NCI-H510A (cell line): ENCODE results near the gene FSD1L.
"Not testable (repeated sequence)": the region's sequence is repeated elsewhere in the genome, so short reads cannot be mapped to it uniquely, and the experiment has no call there.

ENCODE experiments used
- DNase-seq: peaks from one replicate; lab custom pipeline; 2025; lab: John Stamatoyannopoulos, UW

FSD1L gene

GRCh38 chr9:105485131-105485530, 37.3 kb downstream of the FSD1L start:
- no peak for DNase-seq

GRCh38 chr9:105496826-105497225, 49.0 kb downstream of the FSD1L start:
- no peak for DNase-seq

DNA sequence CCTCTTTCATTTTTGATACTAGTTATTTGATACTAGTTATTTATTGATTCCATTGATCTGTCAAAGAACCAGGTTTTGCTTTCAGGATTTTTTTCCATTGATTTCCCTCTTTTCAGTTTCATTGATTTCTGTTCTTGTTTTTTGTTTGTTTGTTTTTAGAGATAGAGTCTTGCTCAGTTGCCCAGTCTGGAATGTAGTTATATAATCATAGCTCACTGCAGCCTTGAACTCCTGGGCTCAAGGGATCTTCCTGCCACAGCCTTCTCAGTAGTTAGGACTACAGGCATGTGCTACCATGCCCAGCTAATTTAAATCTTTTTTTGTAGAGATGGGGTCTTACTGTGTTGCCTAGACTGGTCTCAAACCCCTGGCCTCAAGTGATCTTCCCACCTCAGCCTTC, 49.9 kb downstream of the FSD1L start:
- no peak for DNase-seq

- no peak for DNase-seq
These were observed 52.4 kb downstream of the FSD1L start for GRCh38 chr9:105500108-105500766.

DNA sequence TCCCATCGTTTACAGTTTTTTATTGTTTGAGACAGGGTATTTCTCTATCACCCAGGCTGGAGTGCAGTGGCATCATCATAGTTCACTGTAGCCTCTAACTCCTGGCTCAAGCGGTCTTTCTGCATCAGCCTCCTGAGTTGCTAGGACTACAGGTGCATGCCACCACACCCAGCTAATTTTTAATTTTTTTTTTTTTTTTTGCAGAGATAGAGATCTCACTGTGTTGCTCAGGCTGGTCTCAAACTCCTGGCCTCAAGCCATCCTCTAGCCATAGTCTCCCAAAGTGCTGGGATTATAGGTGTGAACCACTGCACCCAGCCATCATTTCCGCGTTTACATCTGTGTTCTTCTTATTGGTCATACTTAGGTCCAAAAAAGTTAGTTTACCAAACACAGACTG, 53.6 kb downstream of the FSD1L start:
- DNase-seq = no peak

DNA sequence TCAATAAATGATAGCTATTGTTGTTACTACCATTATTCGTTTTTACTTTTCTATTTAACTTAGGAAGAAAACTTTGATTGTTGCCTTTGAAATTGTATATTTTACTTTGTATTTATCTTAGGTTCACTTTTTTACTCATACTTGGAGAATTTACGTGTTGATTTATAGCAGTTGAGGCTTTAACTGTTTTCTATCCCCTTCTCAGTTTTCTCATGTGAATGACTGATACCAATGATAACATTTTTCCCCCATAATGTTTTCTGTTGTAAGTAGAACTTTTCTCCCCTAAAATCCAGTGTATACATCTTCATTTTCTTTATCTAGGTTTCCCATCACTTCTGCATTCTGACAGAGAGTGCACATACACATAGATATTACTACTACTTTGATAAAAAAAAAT, 54.4 kb downstream of the FSD1L start:
- no peak for DNase-seq

DNA sequence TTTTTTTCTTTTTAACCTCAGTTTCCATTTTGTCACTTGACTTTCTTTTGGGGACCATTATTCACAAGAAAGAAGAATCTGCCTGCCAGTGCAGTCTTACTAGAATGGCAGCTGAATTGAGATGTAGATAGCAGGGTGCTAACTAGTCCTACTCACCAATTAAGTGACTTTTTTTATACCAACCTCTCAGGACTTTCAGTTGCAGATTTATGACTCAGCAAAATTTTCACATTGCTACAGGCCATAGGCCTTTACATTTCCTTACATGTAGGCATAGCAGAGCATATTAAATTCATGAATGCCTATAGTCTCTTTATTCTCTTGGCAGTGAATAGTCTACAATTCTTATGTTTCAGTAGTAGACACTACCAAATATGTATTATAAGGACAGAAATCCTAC, 56.0 kb downstream of the FSD1L start:
- no peak for DNase-seq

GRCh38 chr9:105507096-105507790, 59.4 kb downstream of the FSD1L start:
- DNase-seq = no peak

DNA sequence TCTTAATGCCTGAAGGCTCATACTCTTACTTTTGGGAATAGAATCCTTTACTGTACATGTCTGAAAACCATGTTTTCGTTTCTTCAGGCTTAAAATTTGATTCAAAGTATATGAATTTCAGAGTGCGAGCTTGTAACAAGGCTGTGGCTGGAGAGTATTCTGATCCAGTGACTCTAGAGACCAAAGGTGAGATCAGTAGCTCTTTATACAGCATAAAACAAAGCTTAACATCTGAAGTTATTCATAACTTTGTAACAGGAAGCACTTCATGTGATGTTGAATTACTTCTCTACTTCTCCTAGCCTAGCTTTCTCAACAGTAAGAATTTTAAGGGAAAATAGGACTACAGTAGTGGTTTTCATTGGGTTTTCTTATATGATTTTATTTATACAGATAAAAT, 60.7 kb downstream of the FSD1L start:
- DNase-seq = no peak

DNA sequence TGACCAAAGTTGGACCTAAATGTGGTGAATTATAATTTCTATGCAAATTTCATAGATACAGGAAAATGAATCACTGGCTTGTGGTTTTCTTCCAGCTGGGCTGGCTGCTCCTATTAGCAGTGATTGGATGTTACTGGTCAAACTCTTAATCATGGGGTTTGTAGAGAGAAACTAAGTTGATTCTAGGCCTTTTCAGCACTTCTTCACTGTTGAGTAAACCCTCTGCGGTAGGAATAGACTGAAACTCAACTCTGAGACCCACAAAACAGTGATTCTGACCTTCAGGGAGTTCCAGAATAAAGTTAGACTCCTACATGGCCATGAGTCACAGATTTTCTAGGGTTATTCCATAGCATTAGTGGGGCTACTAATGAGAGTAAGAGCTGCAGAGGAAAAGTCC, 62.2 kb downstream of the FSD1L start:
- DNase-seq = no peak

- no peak for DNase-seq
These were observed 63.6 kb downstream of the FSD1L start for GRCh38 chr9:105511446-105511845.

- no peak for DNase-seq
These were observed 68.1 kb downstream of the FSD1L start for GRCh38 chr9:105515811-105516413.

- DNase-seq = not testable (repeated sequence)
These were observed 72.0 kb downstream of the FSD1L start for GRCh38 chr9:105519710-105520369.

- not testable (repeated sequence) for DNase-seq
These were observed 73.2 kb downstream of the FSD1L start for GRCh38 chr9:105520992-105521391.

DNA sequence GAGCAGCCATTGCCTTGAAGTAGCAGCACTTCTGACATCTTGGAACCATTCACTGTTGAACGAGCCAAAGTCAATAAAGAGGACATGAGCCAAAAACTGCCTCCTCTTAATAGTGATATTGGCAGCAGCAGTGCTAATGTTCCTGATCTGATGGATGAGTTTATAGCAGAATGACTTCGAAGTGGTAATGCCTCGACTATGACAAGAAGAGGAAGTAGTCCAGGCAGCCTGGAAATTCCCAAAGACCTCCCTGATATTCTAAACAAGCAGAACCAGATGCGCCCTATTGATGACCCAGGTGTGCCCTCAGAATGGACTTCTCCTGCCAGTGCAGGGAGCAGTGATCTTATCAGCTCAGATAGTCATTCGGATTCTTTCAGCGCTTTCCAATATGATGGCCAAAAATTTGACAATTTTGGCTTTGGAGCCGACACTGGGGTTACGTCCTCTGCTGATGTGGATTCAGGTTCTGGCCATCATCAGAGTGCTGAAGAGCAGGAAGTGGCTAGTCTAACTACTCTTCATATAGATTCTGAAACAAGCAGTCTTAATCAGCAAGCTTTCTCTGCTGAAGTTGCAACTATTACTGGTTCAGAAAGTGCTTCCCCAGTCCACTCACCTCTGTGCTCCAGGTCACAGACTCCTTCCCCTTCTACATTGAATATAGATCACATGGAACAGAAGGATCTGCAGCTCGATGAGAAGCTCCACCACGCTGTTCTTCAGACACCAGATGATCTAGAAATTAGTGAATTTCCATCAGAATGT, 75.0 kb downstream of the FSD1L start:
- not testable (repeated sequence) for DNase-seq

- DNase-seq = no peak
These were observed 83.7 kb downstream of the FSD1L start for GRCh38 chr9:105531530-105531929.

DNA sequence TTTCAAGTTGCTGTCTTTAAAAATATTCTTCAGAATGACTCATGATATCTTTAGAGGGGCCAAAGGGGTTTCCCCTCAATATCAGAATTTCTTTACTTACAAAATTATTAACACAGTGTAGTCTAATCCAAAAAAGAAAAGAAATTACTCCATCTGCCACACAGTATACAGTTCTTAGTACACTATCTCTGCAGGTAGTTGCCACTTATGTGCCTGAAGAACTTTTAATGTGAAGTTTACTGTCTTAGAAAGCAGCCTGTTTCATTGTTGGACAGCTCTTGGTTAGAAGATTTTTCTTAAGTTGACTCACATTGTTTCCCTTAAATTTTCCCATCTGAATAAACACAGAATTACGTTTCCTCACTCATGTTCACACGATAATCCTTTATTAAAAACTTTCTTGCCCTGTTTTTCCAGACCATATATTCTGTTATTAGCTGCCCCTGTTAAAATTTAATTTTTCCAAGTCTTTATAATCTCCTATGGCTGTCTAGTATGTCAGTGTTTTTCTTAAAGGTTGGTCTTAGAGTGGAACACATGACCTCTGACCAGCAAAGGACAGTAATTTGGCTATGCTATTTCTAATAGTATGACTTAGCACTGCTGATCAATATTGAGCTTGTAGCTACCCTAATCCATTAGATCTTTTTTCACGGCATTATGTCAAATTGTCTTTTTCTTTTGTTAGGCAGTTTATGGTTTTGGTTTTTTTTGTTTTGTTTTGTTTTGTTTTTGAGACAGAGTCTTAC, 88.3 kb downstream of the FSD1L start:
- DNase-seq = no peak

GRCh38 chr9:105539452-105539851, 91.6 kb downstream of the FSD1L start:
- DNase-seq = no peak

DNA sequence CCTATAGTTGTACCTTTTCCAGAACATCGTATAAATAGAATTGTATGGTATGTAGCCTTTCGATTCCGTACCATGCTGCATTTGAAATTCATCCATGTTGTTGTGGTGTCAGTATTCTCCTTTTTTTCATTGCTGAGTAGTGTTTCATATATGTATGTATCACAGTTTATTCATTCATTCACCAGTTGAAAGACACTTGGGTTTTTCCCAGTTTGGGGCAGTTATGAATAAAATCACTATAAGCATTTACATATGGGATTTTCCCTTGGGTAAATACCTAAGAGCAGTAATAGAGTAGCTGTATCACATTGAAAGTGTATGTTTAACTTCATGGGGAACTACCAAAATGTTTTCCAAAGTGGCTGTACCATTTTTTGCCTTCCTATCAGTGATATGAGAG, 94.0 kb downstream of the FSD1L start:
- DNase-seq = no peak

- no peak for DNase-seq
These were observed 106.2 kb downstream of the FSD1L start for GRCh38 chr9:105554042-105554441.
